ENCODE measurements around the gene SMYD3. TPM values are rescaled to one million over a fixed set of nuclear protein-coding genes. Genes with fewer than 3 reads are reported as not detected.
"Not testable (repeated sequence)": the region's sequence is repeated elsewhere in the genome, so short reads cannot be mapped to it uniquely, and the experiment has no call there.

The SMYD3 gene
- total and polyA plus RNA-seq, 8 donors, result 20.4 to 35.1 (median 24.3) TPM

GRCh38 chr1:245748240-245748639 lies 758.8 kb downstream of the SMYD3 start:
- no peak for TF ChIP-seq CTCF (IDR thresholded peaks at IDR 0.05)
- H3K27me3 ChIP-seq, result no peaks in the 10 kb centered on the region
- no peak overlapping the region for H3K27ac ChIP-seq
- DNase-seq (no peak), ATAC-seq (no peak)
- intact Hi-C loops (cut with DNase I), result no loop called here
- H3K4me3 ChIP-seq, result no peak overlapping the region
- peaks cover 0 to 4% of the 10 kb centered on the region in 2 donors for H3K36me3 ChIP-seq
- H3K9me3 ChIP-seq, result peaks cover 0 to 4% of the 10 kb centered on the region in 2 donors
- H3K4me1 ChIP-seq, result peaks cover 0 to 2% of the 10 kb centered on the region in 2 donors

GRCh38 chr1:245742896-245743295 lies 764.2 kb downstream of the SMYD3 start:
- TF ChIP-seq CTCF (IDR thresholded peaks at IDR 0.05), result no peak
- no peaks in the 10 kb centered on the region for H3K36me3 ChIP-seq
- H3K27me3 ChIP-seq, result no peaks in the 10 kb centered on the region
- ATAC-seq (no peak), DNase-seq (no peak)
- intact Hi-C loops (cut with DNase I), result no loop called here
- H3K4me3 ChIP-seq, result no peak overlapping the region
- H3K27ac ChIP-seq, result no peak overlapping the region
- peaks cover 0 to 4% of the 10 kb centered on the region in 2 donors for H3K9me3 ChIP-seq
- no peaks in the 10 kb centered on the region for H3K4me1 ChIP-seq

- H3K27ac ChIP-seq; DNase-seq; H3K9me3 ChIP-seq; H3K4me1 ChIP-seq; ATAC-seq; H3K27me3 ChIP-seq; H3K4me3 ChIP-seq; H3K36me3 ChIP-seq; intact Hi-C loops (cut with DNase I): not testable (repeated sequence)
These were observed 766.7 kb downstream of the SMYD3 start for GRCh38 chr1:245740336-245740735.

GRCh38 chr1:245730801-245731200 lies 776.3 kb downstream of the SMYD3 start:
- no peak for ATAC-seq
- Histone ChIP-seq H3K36me3 (no peaks in the 10 kb centered on the region), H3K4me1 (no peaks in the 10 kb centered on the region), H3K27me3 (no peaks in the 10 kb centered on the region), H3K4me3 (no peak overlapping the region), H3K9me3 (peaks cover 0 to 50% of the 10 kb centered on the region in 2 donors), H3K27ac (no peak overlapping the region)
- no peak for TF ChIP-seq CTCF (IDR thresholded peaks at IDR 0.05)
- DNase-seq, result no peak
- intact Hi-C loops (cut with DNase I), result no loop called here

GRCh38 chr1:245728035-245728434 lies 779.0 kb downstream of the SMYD3 start:
- H3K9me3 ChIP-seq, result peaks cover 0 to 58% of the 10 kb centered on the region in 2 donors
- H3K36me3 ChIP-seq; H3K4me1 ChIP-seq; ATAC-seq; H3K27ac ChIP-seq; H3K27me3 ChIP-seq; H3K4me3 ChIP-seq; DNase-seq; intact Hi-C loops (cut with DNase I): not testable (repeated sequence)

GRCh38 chr1:245721488-245721887 lies 785.6 kb downstream of the SMYD3 start:
- Histone ChIP-seq H3K27ac (no peak overlapping the region), H3K27me3 (no peaks in the 10 kb centered on the region), H3K4me3 (no peak overlapping the region), H3K4me1 (no peaks in the 10 kb centered on the region), H3K9me3 (peaks cover 0 to 15% of the 10 kb centered on the region in 2 donors), H3K36me3 (no peaks in the 10 kb centered on the region)
- intact Hi-C loops (cut with DNase I), result no loop called here
- DNase-seq, result no peak
- no peak for TF ChIP-seq CTCF (IDR thresholded peaks at IDR 0.05)
- ATAC-seq, result no peak
